ENCODE data around the gene LMCD1. TPM values are rescaled to one million over a fixed set of nuclear protein-coding genes. Genes with fewer than 3 reads are reported as not detected.

Gene LMCD1
- total RNA-seq, 2 donors from 2014 or later = 0.85 to 0.89 TPM

GRCh38 chr3:8538913-8539312 is 37.3 kb downstream of the LMCD1 start:
- Mint-ChIP-seq H3K36me3 (ENCODE audit: low read depth) (no peaks in the 10 kb centered on the region), H3K27ac (no peak overlapping the region), H3K27me3 (peaks cover 10% of the 10 kb centered on the region), H3K4me3 (no peak overlapping the region), H3K4me1 (no peaks in the 10 kb centered on the region)
- H3K9me3 ChIP-seq (ENCODE audit: control insufficient read depth, low read length, poor library complexity, severe bottlenecking) = no peaks in the 10 kb centered on the region
- ATAC-seq (no peak), DNase-seq (no peak)

- ATAC-seq = no peak
- Mint-ChIP-seq H3K4me1 (no peaks in the 10 kb centered on the region), H3K27ac (no peak overlapping the region), H3K27me3 (peaks cover 15% of the 10 kb centered on the region), H3K36me3 (ENCODE audit: low read depth) (no peaks in the 10 kb centered on the region), H3K4me3 (no peak overlapping the region)
- no peak for DNase-seq
- no peaks in the 10 kb centered on the region for H3K9me3 ChIP-seq (ENCODE audit: control insufficient read depth, low read length, poor library complexity, severe bottlenecking)
Observed at GRCh38 chr3:8539419-8539818, 37.8 kb downstream of the LMCD1 start.

- no peak overlapping the region for H3K27ac Mint-ChIP-seq
- no peaks in the 10 kb centered on the region for H3K36me3 Mint-ChIP-seq (ENCODE audit: low read depth)
- no peak for DNase-seq
- H3K4me1 Mint-ChIP-seq = no peaks in the 10 kb centered on the region
- no peak overlapping the region for H3K4me3 Mint-ChIP-seq
- H3K9me3 ChIP-seq (ENCODE audit: control insufficient read depth, low read length, poor library complexity, severe bottlenecking) = no peaks in the 10 kb centered on the region
- no peak for ATAC-seq
- peaks cover 17% of the 10 kb centered on the region for H3K27me3 Mint-ChIP-seq
Observed at GRCh38 chr3:8540456-8540855, 38.8 kb downstream of the LMCD1 start.

- ATAC-seq = no peak
- H3K27ac Mint-ChIP-seq = no peak overlapping the region
- no peaks in the 10 kb centered on the region for H3K36me3 Mint-ChIP-seq (ENCODE audit: low read depth)
- no peaks in the 10 kb centered on the region for H3K9me3 ChIP-seq (ENCODE audit: control insufficient read depth, low read length, poor library complexity, severe bottlenecking)
- no peak overlapping the region for H3K4me3 Mint-ChIP-seq
- H3K4me1 Mint-ChIP-seq = no peaks in the 10 kb centered on the region
- H3K27me3 Mint-ChIP-seq = peaks cover 17% of the 10 kb centered on the region
- DNase-seq = no peak
Observed at GRCh38 chr3:8541486-8541885, 39.9 kb downstream of the LMCD1 start.

- H3K27me3 Mint-ChIP-seq = peaks cover 17% of the 10 kb centered on the region
- no peak overlapping the region for H3K4me3 Mint-ChIP-seq
Observed at GRCh38 chr3:8542190-8543135, 40.8 kb downstream of the LMCD1 start.

GRCh38 chr3:8546609-8547008 is 45.0 kb downstream of the LMCD1 start:
- no peaks in the 10 kb centered on the region for H3K9me3 ChIP-seq (ENCODE audit: control insufficient read depth, low read length, poor library complexity, severe bottlenecking)
- Mint-ChIP-seq H3K27ac (no peak overlapping the region), H3K27me3 (peaks cover 17% of the 10 kb centered on the region), H3K4me3 (no peak overlapping the region), H3K4me1 (no peaks in the 10 kb centered on the region), H3K36me3 (ENCODE audit: low read depth) (no peaks in the 10 kb centered on the region)
- ATAC-seq = no peak
- no peak for DNase-seq

More at GRCh38 chr3:8542190-8543135, 40.8 kb downstream of the LMCD1 start:
- DNase-seq = no peak
- Mint-ChIP-seq H3K4me1 (no peaks in the 10 kb centered on the region), H3K36me3 (ENCODE audit: low read depth) (no peaks in the 10 kb centered on the region), H3K27ac (no peak overlapping the region)
- no peaks in the 10 kb centered on the region for H3K9me3 ChIP-seq (ENCODE audit: control insufficient read depth, low read length, poor library complexity, severe bottlenecking)
- no peak for ATAC-seq

- no peak for DNase-seq
- no peak for ATAC-seq
- Mint-ChIP-seq H3K27me3 (peaks cover 16% of the 10 kb centered on the region), H3K36me3 (ENCODE audit: low read depth) (no peaks in the 10 kb centered on the region), H3K4me1 (no peaks in the 10 kb centered on the region), H3K27ac (no peak overlapping the region), H3K4me3 (no peak overlapping the region)
- H3K9me3 ChIP-seq (ENCODE audit: control insufficient read depth, low read length, poor library complexity, severe bottlenecking) = no peaks in the 10 kb centered on the region
Observed at GRCh38 chr3:8548502-8549275, 47.1 kb downstream of the LMCD1 start.

GRCh38 chr3:8549354-8549753 is 47.7 kb downstream of the LMCD1 start:
- Mint-ChIP-seq H3K4me1 (no peaks in the 10 kb centered on the region), H3K36me3 (ENCODE audit: low read depth) (no peaks in the 10 kb centered on the region), H3K27ac (no peak overlapping the region), H3K27me3 (peaks cover 10% of the 10 kb centered on the region), H3K4me3 (no peak overlapping the region)
- H3K9me3 ChIP-seq (ENCODE audit: control insufficient read depth, low read length, poor library complexity, severe bottlenecking) = no peaks in the 10 kb centered on the region
- DNase-seq (no peak), ATAC-seq (no peak)

GRCh38 chr3:8550611-8551010 is 49.0 kb downstream of the LMCD1 start:
- DNase-seq (no peak), ATAC-seq (no peak)
- Mint-ChIP-seq H3K27ac (no peak overlapping the region), H3K36me3 (ENCODE audit: low read depth) (no peaks in the 10 kb centered on the region), H3K4me1 (no peaks in the 10 kb centered on the region), H3K4me3 (no peak overlapping the region), H3K27me3 (peaks cover 4% of the 10 kb centered on the region)
- H3K9me3 ChIP-seq (ENCODE audit: control insufficient read depth, low read length, poor library complexity, severe bottlenecking) = no peaks in the 10 kb centered on the region

- H3K4me3 Mint-ChIP-seq = no peak overlapping the region
- ATAC-seq = no peak
- H3K36me3 Mint-ChIP-seq (ENCODE audit: low read depth) = no peaks in the 10 kb centered on the region
- H3K27ac Mint-ChIP-seq = no peak overlapping the region
- H3K4me1 Mint-ChIP-seq = no peaks in the 10 kb centered on the region
- H3K27me3 Mint-ChIP-seq = no peaks in the 10 kb centered on the region
- no peaks in the 10 kb centered on the region for H3K9me3 ChIP-seq (ENCODE audit: control insufficient read depth, low read length, poor library complexity, severe bottlenecking)
- no peak for DNase-seq
Observed at GRCh38 chr3:8552223-8552762, 50.7 kb downstream of the LMCD1 start.

- Mint-ChIP-seq H3K4me1 (no peaks in the 10 kb centered on the region), H3K27ac (no peak overlapping the region), H3K36me3 (ENCODE audit: low read depth) (no peaks in the 10 kb centered on the region), H3K4me3 (no peak overlapping the region), H3K27me3 (no peaks in the 10 kb centered on the region)
- DNase-seq (no peak), ATAC-seq (no peak)
- H3K9me3 ChIP-seq (ENCODE audit: control insufficient read depth, low read length, poor library complexity, severe bottlenecking) = no peaks in the 10 kb centered on the region
Observed at GRCh38 chr3:8553405-8553804, 51.8 kb downstream of the LMCD1 start.

- H3K9me3 ChIP-seq (ENCODE audit: control insufficient read depth, low read length, poor library complexity, severe bottlenecking) = no peaks in the 10 kb centered on the region
- DNase-seq (no peak), ATAC-seq (no peak)
- H3K4me1 Mint-ChIP-seq = no peaks in the 10 kb centered on the region
- H3K4me3 Mint-ChIP-seq = no peak overlapping the region
- H3K27me3 Mint-ChIP-seq = peaks cover 4% of the 10 kb centered on the region
- no peak overlapping the region for H3K27ac Mint-ChIP-seq
- no peaks in the 10 kb centered on the region for H3K36me3 Mint-ChIP-seq (ENCODE audit: low read depth)
Observed at GRCh38 chr3:8554696-8555095, 53.1 kb downstream of the LMCD1 start.

- Mint-ChIP-seq H3K27me3 (peaks cover 7% of the 10 kb centered on the region), H3K4me3 (no peak overlapping the region), H3K27ac (no peak overlapping the region), H3K4me1 (no peaks in the 10 kb centered on the region), H3K36me3 (ENCODE audit: low read depth) (no peaks in the 10 kb centered on the region)
- H3K9me3 ChIP-seq (ENCODE audit: control insufficient read depth, low read length, poor library complexity, severe bottlenecking) = no peaks in the 10 kb centered on the region
- DNase-seq (no peak), ATAC-seq (no peak)
Observed at GRCh38 chr3:8555113-8555661, 53.6 kb downstream of the LMCD1 start.
